ENCODE measurements around the gene ETNPPL. TPM values are rescaled to one million over a fixed set of nuclear protein-coding genes. Genes with fewer than 3 reads are reported as not detected.
"Not testable (repeated sequence)": the region's sequence is repeated elsewhere in the genome, so short reads cannot be mapped to it uniquely, and the experiment has no call there.

ETNPPL gene
- total and polyA plus RNA-seq, 2 experiments from 2014 or later = 0.51 TPM; not detected in 1

- no peaks in the 10 kb centered on the region for H3K4me1 ChIP-seq (ENCODE audit: low read depth)
- TF ChIP-seq CTCF (IDR thresholded peaks at IDR 0.05; ENCODE audit: low read depth, low read length) = no peak
- no peaks in the 10 kb centered on the region for H3K27me3 ChIP-seq
- no peaks in the 10 kb centered on the region for H3K36me3 ChIP-seq
- peaks cover 3% of the 10 kb centered on the region for H3K9me3 ChIP-seq (ENCODE audit: low read depth)
- DNase-seq (ENCODE audit: low read depth in 1 of 2, low spot score in 1 of 2) = no peak
- no peak overlapping the region for H3K4me3 ChIP-seq
- H3K27ac ChIP-seq = no peak overlapping the region
These were observed 33.1 kb downstream of the ETNPPL start for GRCh38 chr4:108729731-108730130.

DNA sequence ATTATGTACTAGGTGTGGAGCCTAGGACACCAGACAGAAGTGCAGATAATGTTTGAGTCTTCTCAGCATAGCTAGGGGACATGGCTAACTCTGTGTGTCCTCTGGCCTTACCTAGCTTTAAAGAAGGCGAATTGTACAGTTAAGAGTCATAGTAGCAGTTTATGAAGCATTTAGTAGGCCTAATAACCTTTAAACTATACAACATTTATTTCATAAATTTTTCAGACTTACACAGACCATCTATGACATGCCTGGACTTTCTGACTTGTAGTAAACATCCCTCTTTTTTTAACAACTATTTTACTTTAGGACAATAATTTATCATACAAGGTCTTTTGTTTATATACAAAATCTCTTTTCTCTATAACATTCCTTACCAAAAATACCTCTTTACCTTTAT lies 37.4 kb downstream of the ETNPPL start:
- no peaks in the 10 kb centered on the region for H3K36me3 ChIP-seq
- no peak overlapping the region for H3K4me3 ChIP-seq
- no peak overlapping the region for H3K27ac ChIP-seq
- TF ChIP-seq CTCF (IDR thresholded peaks at IDR 0.05; ENCODE audit: low read depth, low read length) = no peak
- no peaks in the 10 kb centered on the region for H3K4me1 ChIP-seq (ENCODE audit: low read depth)
- H3K27me3 ChIP-seq = no peaks in the 10 kb centered on the region
- peaks cover 3% of the 10 kb centered on the region for H3K9me3 ChIP-seq (ENCODE audit: low read depth)
- no peak for DNase-seq (ENCODE audit: low read depth in 1 of 2, low spot score in 1 of 2)

DNA sequence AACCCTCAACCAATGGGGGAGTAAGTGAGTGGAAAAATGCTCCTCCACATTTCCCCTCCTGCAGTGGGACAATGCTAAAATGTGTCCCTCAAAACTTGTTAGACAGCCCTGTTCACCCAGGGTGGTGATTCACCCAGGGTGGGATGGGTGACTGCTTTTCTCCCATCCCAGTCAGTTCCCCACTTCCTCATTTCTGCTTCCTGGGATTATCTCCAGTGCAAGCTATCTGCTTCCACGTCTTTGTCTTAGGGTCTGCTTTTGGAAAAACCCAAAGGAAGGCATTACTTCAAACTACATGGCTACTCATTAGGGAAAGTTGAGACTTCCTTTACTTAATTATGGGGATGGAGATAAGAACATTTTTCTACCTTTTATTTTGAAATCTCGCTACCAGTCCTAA lies 45.5 kb downstream of the ETNPPL start:
- Histone ChIP-seq H3K27ac (no peak overlapping the region), H3K4me1 (ENCODE audit: low read depth) (no peaks in the 10 kb centered on the region), H3K9me3 (ENCODE audit: low read depth) (no peaks in the 10 kb centered on the region), H3K27me3 (no peaks in the 10 kb centered on the region), H3K4me3 (no peak overlapping the region), H3K36me3 (no peaks in the 10 kb centered on the region)
- DNase-seq (ENCODE audit: low read depth in 1 of 2, low spot score in 1 of 2) = no peak
- no peak for TF ChIP-seq CTCF (IDR thresholded peaks at IDR 0.05; ENCODE audit: low read depth, low read length)

- no peaks in the 10 kb centered on the region for H3K4me1 ChIP-seq (ENCODE audit: low read depth)
- H3K9me3 ChIP-seq (ENCODE audit: low read depth) = no peaks in the 10 kb centered on the region
- H3K4me3 ChIP-seq = no peak overlapping the region
- H3K27me3 ChIP-seq = no peaks in the 10 kb centered on the region
- no peaks in the 10 kb centered on the region for H3K36me3 ChIP-seq
- no peak for DNase-seq (ENCODE audit: low read depth in 1 of 2, low spot score in 1 of 2)
- no peak overlapping the region for H3K27ac ChIP-seq
- TF ChIP-seq CTCF (IDR thresholded peaks at IDR 0.05; ENCODE audit: low read depth, low read length) = no peak
These were observed 46.5 kb downstream of the ETNPPL start for GRCh38 chr4:108716340-108716739.

GRCh38 chr4:108714880-108715279 lies 48.0 kb downstream of the ETNPPL start:
- TF ChIP-seq CTCF (IDR thresholded peaks at IDR 0.05; ENCODE audit: low read depth, low read length) = no peak

DNA sequence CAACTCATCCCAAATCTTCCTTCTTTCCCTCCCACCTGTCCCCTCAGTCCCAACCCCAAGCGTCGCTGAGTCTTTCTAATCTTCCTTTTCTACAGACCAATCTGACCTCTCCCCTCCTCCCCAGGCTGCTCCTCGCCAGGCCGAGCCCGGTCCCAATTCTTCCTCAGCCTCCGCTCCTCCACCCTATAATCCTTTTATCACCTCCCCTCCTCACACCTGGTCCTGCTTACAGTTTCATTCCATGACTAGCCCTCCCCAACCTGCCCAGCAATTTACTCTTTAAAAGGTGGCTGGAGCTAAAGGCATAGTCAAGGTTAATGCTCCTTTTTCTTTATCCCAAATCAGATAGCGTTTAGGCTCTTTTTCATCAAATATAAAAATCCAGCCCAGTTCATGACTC lies 52.3 kb downstream of the ETNPPL start:
- DNase-seq (ENCODE audit: low read depth in 1 of 2, low spot score in 1 of 2); H3K4me3 ChIP-seq; H3K27me3 ChIP-seq; H3K9me3 ChIP-seq (ENCODE audit: low read depth); H3K36me3 ChIP-seq; H3K4me1 ChIP-seq (ENCODE audit: low read depth); H3K27ac ChIP-seq: not testable (repeated sequence)

More at GRCh38 chr4:108714880-108715279, 48.0 kb downstream of the ETNPPL start:
- no peak overlapping the region for H3K4me3 ChIP-seq
- no peaks in the 10 kb centered on the region for H3K9me3 ChIP-seq (ENCODE audit: low read depth)
- no peaks in the 10 kb centered on the region for H3K36me3 ChIP-seq
- H3K27ac ChIP-seq = no peak overlapping the region
- H3K4me1 ChIP-seq (ENCODE audit: low read depth) = no peaks in the 10 kb centered on the region
- no peaks in the 10 kb centered on the region for H3K27me3 ChIP-seq
- no peak for DNase-seq (ENCODE audit: low read depth in 1 of 2, low spot score in 1 of 2)

All from cardiac muscle cell (in vitro differentiated cells and primary cell).